HCT116 (cell line): Measurements from ENCODE around the gene CDK4. TPM values are rescaled to one million over a fixed set of nuclear protein-coding genes. Genes with fewer than 3 reads are reported as not detected.

Experiments used
- ATAC-seq: fragments of 200-7000 bp; cut with Tn5 transposase; 2 replicates; pipeline ENCODE4 v1.9.1; 2020; ENCODE audit warnings: mild to moderate bottlenecking, moderate library complexity
- BruUV-seq: library from RNA; stranded (reverse); fragments of 400-500 nt; replicated peaks from 2 replicates; lab custom pipeline; 2021; lab: Mats Ljungman, UMichigan
- CTCF ChIA-PET: fragments of 300-600 bp; sonication (Branson Sonifier 250); formaldehyde crosslinking; loops from one replicate; lab custom pipeline; 2021; ENCODE audit warnings: antibody characterized with exemption; lab: Charles Lee
- POLR2A ChIA-PET: fragments of 300-600, 350-600 bp; sonication (Branson Sonifier 250); formaldehyde crosslinking; loops from one replicate; lab custom pipeline; 2021; ENCODE audit warnings: antibody characterized with exemption; lab: Charles Lee
- RAD21 ChIA-PET, 2 experiments: fragments of 300-600 bp; sonication (Branson Sonifier 250); formaldehyde crosslinking; loops; one replicate each; lab custom pipeline; 2023; ENCODE audit warnings: low total read pairs in 2 of 2; ENCODE audit not compliant: uncharacterized antibody in 2 of 2, unreplicated experiment in 2 of 2, low non-redundant PET in 1 of 2; lab: Charles Lee
- DNase-seq: peaks from one replicate; pipeline ENCODE4 v3.0.0-alpha.2; 2010; ENCODE audit warnings: low read depth, low spot score
- H2AFZ ChIP-seq: fragments of 200-600 bp; shearing (Covaris generic), sonication (generic); 2 replicates; pipeline ENCODE4 v1.6.1; 2017; ENCODE audit warnings: low read depth, mixed run types, mixed read lengths, antibody characterized with exemption, low read length; ENCODE audit not compliant: poor library complexity, severe bottlenecking
- H3K27ac ChIP-seq: 2 replicates; pipeline ENCODE4 v1.5.1; 2012; ENCODE audit warnings: low read depth, low read length
- H3K27me3 ChIP-seq: fragments of 200-600 bp; sonication (generic); 2 replicates; pipeline ENCODE4 v1.6.1; 2016; ENCODE audit warnings: mixed run types, low read length, mixed read lengths; ENCODE audit not compliant: insufficient read depth
- H3K36me3 ChIP-seq, 2 experiments: fragments of 200-500 bp in 1 of 2; fragments of 200-600 bp in 1 of 2; sonication (Bioruptor generic) in 1 of 2; sonication (generic) in 1 of 2; 2 replicates each; pipeline versions ENCODE4 v1.5.1 to v1.6.1; 2014 to 2016; ENCODE audit warnings: low read length in 2 of 2, inconsistent platforms in 1 of 2, mixed read lengths in 1 of 2, mixed run types in 1 of 2; ENCODE audit not compliant: insufficient read depth in 2 of 2, control insufficient read depth in 1 of 2
- H3K4me1 ChIP-seq, 2 experiments: fragments of 200-600 bp in 1 of 2; sonication (generic) in 1 of 2; 2 replicates each; pipeline versions ENCODE4 v1.5.1 to v1.6.1; 2012 to 2017; ENCODE audit warnings: low read length in 2 of 2, inconsistent platforms in 1 of 2, mild to moderate bottlenecking in 1 of 2, mixed read lengths in 1 of 2, mixed run types in 1 of 2, moderate library complexity in 1 of 2; ENCODE audit not compliant: insufficient read depth in 2 of 2, control insufficient read depth in 1 of 2
- H3K4me2 ChIP-seq: fragments of 200-600 bp; sonication (generic); 2 replicates; pipeline ENCODE4 v1.6.1; 2017; ENCODE audit warnings: mixed run types, low read length, mixed read lengths
- H3K4me3 ChIP-seq, 2 experiments: fragments of 200-600 bp in 1 of 2; sonication (generic) in 1 of 2; replicated peaks in 1 of 2; 2 replicates each; pipeline ENCODE4 v1.5.1; 2011 to 2016; ENCODE audit warnings: low read length in 2 of 2, control low read depth in 1 of 2, low read depth in 1 of 2, mild to moderate bottlenecking in 1 of 2, mixed read lengths in 1 of 2, mixed run types in 1 of 2
- H3K79me2 ChIP-seq: fragments of 200-600 bp; sonication (generic); 2 replicates; pipeline ENCODE4 v1.6.1; 2017; ENCODE audit warnings: mild to moderate bottlenecking, mixed run types, low read length, moderate library complexity, mixed read lengths; ENCODE audit not compliant: insufficient read depth
- H3K9ac ChIP-seq: fragments of 200-600 bp; sonication (generic); 2 replicates; pipeline ENCODE4 v1.6.1; 2016; ENCODE audit warnings: low read length, mixed read lengths
- H3K9me2 ChIP-seq: fragments of 200-600 bp; sonication (generic), shearing (Covaris generic); 2 replicates; pipeline ENCODE4 v1.6.1; 2017; ENCODE audit warnings: mixed run types, mild to moderate bottlenecking, moderate library complexity; ENCODE audit not compliant: insufficient read depth
- H3K9me3 ChIP-seq, 2 experiments: fragments of 200-500 bp in 1 of 2; fragments of 200-600 bp in 1 of 2; sonication (Bioruptor generic) in 1 of 2; sonication (generic) in 1 of 2; 2 replicates each; pipeline ENCODE4 v1.6.1; 2014 to 2017; ENCODE audit warnings: low read length in 2 of 2, mixed read lengths in 2 of 2, inconsistent platforms in 1 of 2, low read depth in 1 of 2, mild to moderate bottlenecking in 1 of 2, mixed run types in 1 of 2, moderate library complexity in 1 of 2; ENCODE audit not compliant: control insufficient read depth in 1 of 2, insufficient read depth in 1 of 2
- H4K20me1 ChIP-seq: fragments of 200-600 bp; sonication (generic), shearing (Covaris generic); 2 replicates; pipeline ENCODE4 v1.6.1; 2017; ENCODE audit warnings: mixed run types, mild to moderate bottlenecking, moderate library complexity; ENCODE audit not compliant: insufficient read depth
- ATF3 ChIP-seq: IDR thresholded peaks from 2 replicates; pipeline ENCODE4 v1.6.1; 2012
- CBX3 ChIP-seq: IDR thresholded peaks from 2 replicates; pipeline ENCODE4 v1.6.1; 2012; ENCODE audit warnings: low read depth
- CEBPB ChIP-seq: IDR thresholded peaks from 2 replicates; pipeline ENCODE4 v1.6.1; 2012; ENCODE audit warnings: low read depth
- EGR1 ChIP-seq: IDR thresholded peaks from 2 replicates; pipeline ENCODE4 v1.6.1; 2012; ENCODE audit warnings: low read depth
- ELF1 ChIP-seq: IDR thresholded peaks from 2 replicates; pipeline ENCODE4 v1.6.1; 2012; ENCODE audit warnings: low read depth, borderline replicate concordance
- EZH2 ChIP-seq: fragments of 200-600 bp; sonication (generic); IDR thresholded peaks from 2 replicates; pipeline ENCODE4 v1.6.1; 2017; ENCODE audit warnings: antibody characterized with exemption, mixed run types
- EZH2phosphoT487 ChIP-seq: fragments of 200-600 bp; IDR thresholded peaks from 2 replicates; pipeline ENCODE4 v1.6.1; 2018; ENCODE audit warnings: antibody characterized with exemption, borderline replicate concordance
- FOSL1 ChIP-seq: IDR thresholded peaks from 2 replicates; pipeline ENCODE4 v1.6.1; 2012; ENCODE audit warnings: low read depth
- JUND ChIP-seq: IDR thresholded peaks from 2 replicates; pipeline ENCODE4 v1.6.1; 2012
- MAX ChIP-seq: IDR thresholded peaks from 2 replicates; pipeline ENCODE4 v1.6.1; 2012
- POLR2A ChIP-seq: IDR thresholded peaks from 2 replicates; pipeline ENCODE4 v1.7.0; 2011; ENCODE audit warnings: borderline replicate concordance; ENCODE audit not compliant: insufficient read depth, insufficient read length; ENCODE audit errors: extremely low read depth
- POLR2AphosphoS5 ChIP-seq: IDR thresholded peaks from 2 replicates; pipeline ENCODE4 v1.6.1; 2011; ENCODE audit warnings: mild to moderate bottlenecking, low read depth, low read length, moderate library complexity
- RAD21 ChIP-seq: IDR thresholded peaks from 2 replicates; pipeline ENCODE4 v1.6.1; 2012; ENCODE audit warnings: low read depth, mild to moderate bottlenecking
- REST ChIP-seq: IDR thresholded peaks from 2 replicates; pipeline ENCODE4 v1.6.1; 2012; ENCODE audit warnings: low read depth
- SIN3A ChIP-seq: IDR thresholded peaks from 2 replicates; pipeline ENCODE4 v1.6.1; 2012; ENCODE audit warnings: low read depth
- SP1 ChIP-seq: IDR thresholded peaks from 2 replicates; pipeline ENCODE4 v1.6.1; 2012; ENCODE audit warnings: low read depth
- YY1 ChIP-seq: IDR thresholded peaks from 2 replicates; pipeline ENCODE4 v1.6.1; 2011; ENCODE audit warnings: low read length, low read depth, moderate library complexity, mild to moderate bottlenecking; ENCODE audit not compliant: insufficient replicate concordance; ENCODE audit errors: extremely low read depth
- ZFX ChIP-seq: fragments of 450-650 bp; IDR thresholded peaks from 2 replicates; pipeline ENCODE4 v1.6.1; 2017
- ZNF274 ChIP-seq: fragments of 200-500 bp; sonication (Bioruptor generic); IDR thresholded peaks from 2 replicates; pipeline ENCODE4 v1.6.1; 2014; ENCODE audit warnings: mild to moderate bottlenecking, low read depth, low read length, inconsistent platforms
- intact Hi-C: fragments of 100-400 bp; cut with micrococcal nuclease; formaldehyde crosslinking; loops from 2 replicates; pipeline ENCODE4 v1.10.0; 2022
- total RNA-seq: library from RNA; stranded (reverse); gene quantifications from one replicate; pipeline ENCODE4 v1.2.1, GENCODE V29; 2021; ENCODE audit not compliant: unreplicated experiment
- TF ChIP-seq, protein P1 (sequence below): IDR thresholded peaks from 2 replicates; pipeline ENCODE4 v1.6.1; 2011; ENCODE audit warnings: mild to moderate bottlenecking, low read length, moderate library complexity; ENCODE audit not compliant: insufficient replicate concordance; ENCODE audit errors: extremely low read depth

CDK4 gene
- total RNA-seq, 1 experiment from 2014 or later: 206 TPM

DNA sequence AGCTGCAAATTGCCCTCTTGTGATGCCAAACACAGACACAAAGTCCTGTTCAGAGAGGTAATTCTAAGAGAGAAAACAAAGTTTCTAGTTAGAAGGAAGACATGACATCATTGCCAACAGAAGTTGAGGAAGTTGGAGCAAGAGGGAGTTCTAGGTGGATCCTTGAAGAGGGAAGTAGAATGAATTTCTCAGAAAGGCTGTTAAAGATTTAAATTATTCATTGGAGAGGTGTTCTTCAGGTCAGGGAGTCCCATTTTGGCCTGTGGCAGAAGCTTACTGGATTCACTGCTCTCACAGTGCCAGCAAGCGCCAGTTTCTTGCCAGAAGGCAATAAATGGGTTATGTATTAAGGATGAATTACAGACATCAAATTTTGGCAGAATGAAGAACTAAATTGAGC lies 45.8 kb upstream of the CDK4 start:
- no peak overlapping the region for H2AFZ ChIP-seq
- TF ChIP-seq SP1: no peak
- TF ChIP-seq EGR1: no peak
- no peak for TF ChIP-seq JUND
- no peak for TF ChIP-seq REST
- TF ChIP-seq, protein P1, sequence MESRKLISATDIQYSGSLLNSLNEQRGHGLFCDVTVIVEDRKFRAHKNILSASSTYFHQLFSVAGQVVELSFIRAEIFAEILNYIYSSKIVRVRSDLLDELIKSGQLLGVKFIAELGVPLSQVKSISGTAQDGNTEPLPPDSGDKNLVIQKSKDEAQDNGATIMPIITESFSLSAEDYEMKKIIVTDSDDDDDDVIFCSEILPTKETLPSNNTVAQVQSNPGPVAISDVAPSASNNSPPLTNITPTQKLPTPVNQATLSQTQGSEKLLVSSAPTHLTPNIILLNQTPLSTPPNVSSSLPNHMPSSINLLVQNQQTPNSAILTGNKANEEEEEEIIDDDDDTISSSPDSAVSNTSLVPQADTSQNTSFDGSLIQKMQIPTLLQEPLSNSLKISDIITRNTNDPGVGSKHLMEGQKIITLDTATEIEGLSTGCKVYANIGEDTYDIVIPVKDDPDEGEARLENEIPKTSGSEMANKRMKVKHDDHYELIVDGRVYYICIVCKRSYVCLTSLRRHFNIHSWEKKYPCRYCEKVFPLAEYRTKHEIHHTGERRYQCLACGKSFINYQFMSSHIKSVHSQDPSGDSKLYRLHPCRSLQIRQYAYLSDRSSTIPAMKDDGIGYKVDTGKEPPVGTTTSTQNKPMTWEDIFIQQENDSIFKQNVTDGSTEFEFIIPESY: no peak
- no peak for TF ChIP-seq MAX
- TF ChIP-seq POLR2AphosphoS5: no peak
- TF ChIP-seq ELF1: no peak
- no peak for TF ChIP-seq CBX3
- no peak for TF ChIP-seq FOSL1
- no peak for TF ChIP-seq RAD21
- no peak for TF ChIP-seq ZFX
- no peak for TF ChIP-seq CEBPB
- TF ChIP-seq POLR2A: no peak
- TF ChIP-seq EZH2: no peak
- TF ChIP-seq YY1: no peak
- no peak for TF ChIP-seq ZNF274
- TF ChIP-seq ATF3: no peak
- TF ChIP-seq SIN3A: no peak
- no peak for TF ChIP-seq EZH2phosphoT487
- CTCF ChIA-PET: no interaction called here
- POLR2A ChIA-PET: no interaction called here
- no peaks in the 10 kb centered on the region for H3K27me3 ChIP-seq
- DNase-seq: no peak
- no TSS peak for BruUV-seq
- H3K79me2 ChIP-seq: peaks cover 10% of the 10 kb centered on the region
- H3K4me3 ChIP-seq: no peak overlapping the region
- peaks cover 0 to 8% of the 10 kb centered on the region in 2 experiments; a peak in 2 of 4 replicates for H3K4me1 ChIP-seq
- intact Hi-C loops: no loop called here
- no peaks in the 10 kb centered on the region for H3K9me3 ChIP-seq
- H3K9me2 ChIP-seq: no peaks in the 10 kb centered on the region
- H3K27ac ChIP-seq: no peak overlapping the region
- H3K36me3 ChIP-seq: peaks cover 20 to 21% of the 10 kb centered on the region in 2 experiments; a peak in 3 of 4 replicates
- no peak for ATAC-seq
- H3K4me2 ChIP-seq: no peak overlapping the region
- RAD21 ChIA-PET: no interaction called here
- H3K9ac ChIP-seq: no peak overlapping the region
- no peaks in the 10 kb centered on the region for H4K20me1 ChIP-seq
